Omental fat pad (tissue), 4 donors: ENCODE results near the gene PSORS1C1. TPM values are rescaled to one million over a fixed set of nuclear protein-coding genes. Genes with fewer than 3 reads are reported as not detected.
A peak's percentile ranks its signal among the peaks of the same experiment; 100 is the strongest.

Source experiments
- ATAC-seq: fragments of 150-250 bp; one replicate; pipeline ENCODE4 v1.9.1; 2016; ENCODE audit warnings: mild to moderate bottlenecking, moderate library complexity; ENCODE audit not compliant: low FRiP score
- DNase-seq: peaks from one replicate; pipeline ENCODE4 v3.0.0-alpha.2; 2019; ENCODE audit warnings: low spot score
- CTCF ChIP-seq, 3 donors: fragments of 450-650 bp; IDR thresholded peaks; one replicate each; pipeline ENCODE4 v1.5.1; 2016 to 2017; ENCODE audit warnings: antibody characterized with exemption in 3 of 3, mild to moderate bottlenecking in 3 of 3, moderate library complexity in 2 of 3
- total RNA-seq, 4 donors: library from RNA; depleted of rRNA; stranded (reverse); fragments of >200 nt; gene quantifications; one replicate each; pipeline ENCODE4 v1.1.0, GENCODE V29; 2016

The PSORS1C1 gene
- total RNA-seq, 4 donors from 2014 or later, result 0.60 to 1.3 (median 1.3) TPM

- no peak for TF ChIP-seq CTCF (IDR thresholded peaks at IDR 0.05)
- no peak for DNase-seq
- ATAC-seq, result no peak
Observed at GRCh38 chr6:31145386-31145785, 30.8 kb downstream of the PSORS1C1 start.

DNA sequence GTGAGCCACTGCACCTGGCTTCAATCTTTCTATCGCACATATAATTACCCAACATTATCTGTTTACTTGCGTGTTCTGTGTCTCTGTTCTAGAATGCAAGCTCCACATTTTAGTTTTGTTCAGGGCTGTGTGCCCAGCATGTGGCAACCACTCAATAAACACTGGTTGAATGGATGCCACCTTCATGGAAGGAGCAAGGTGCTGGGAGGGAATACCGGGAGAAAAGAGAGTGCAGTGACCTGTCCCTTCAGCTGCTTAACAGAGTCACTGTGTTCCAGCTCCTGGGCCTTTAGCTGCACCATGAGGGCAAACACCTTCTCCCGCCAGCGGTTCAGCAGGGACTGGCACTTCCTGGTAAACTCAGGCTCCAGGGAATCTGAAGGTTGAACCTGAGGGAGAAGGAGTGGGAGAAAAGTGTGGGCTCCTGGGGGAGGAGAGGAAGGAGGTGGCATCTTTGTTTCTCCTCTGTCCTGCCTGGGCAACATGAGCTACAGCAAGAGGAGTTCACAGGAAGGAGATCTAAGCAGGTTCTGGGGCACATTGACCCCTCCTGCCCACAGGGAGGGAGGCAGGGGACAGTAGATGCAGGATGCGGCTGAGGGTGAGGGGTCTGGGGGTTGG is 35.3 kb downstream of the PSORS1C1 start:
- ATAC-seq, result no peak
- no peak for TF ChIP-seq CTCF (IDR thresholded peaks at IDR 0.05)

GRCh38 chr6:31152781-31153180 is 38.2 kb downstream of the PSORS1C1 start:
- no peak for TF ChIP-seq CTCF (IDR thresholded peaks at IDR 0.05)
- ATAC-seq (no peak), DNase-seq (no peak)

More for the DNA sequence above, 35.3 kb downstream of the PSORS1C1 start:
- no peak for DNase-seq

DNA sequence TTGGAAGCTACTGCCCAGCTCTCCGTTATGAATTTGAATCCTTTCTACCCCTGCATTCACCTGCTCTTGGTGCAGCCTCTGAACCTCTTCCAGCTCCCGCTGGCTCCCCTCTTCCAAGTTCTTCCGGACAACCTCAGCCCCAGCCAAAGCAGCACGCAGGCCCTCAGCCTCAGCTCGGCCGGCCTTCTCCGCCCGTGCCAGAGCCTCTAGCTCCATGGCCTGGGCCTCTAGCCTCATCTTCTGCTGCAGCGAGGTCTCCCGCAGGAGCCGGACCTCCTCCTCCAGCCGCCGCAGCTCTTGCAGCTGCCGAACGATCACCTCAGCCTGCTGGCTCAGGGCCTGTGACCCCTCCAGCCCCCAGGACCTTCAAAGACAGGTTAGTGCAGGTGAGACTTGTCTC is 39.8 kb downstream of the PSORS1C1 start:
- ATAC-seq (no peak), DNase-seq (no peak)
- no peak for TF ChIP-seq CTCF (IDR thresholded peaks at IDR 0.05)

DNA sequence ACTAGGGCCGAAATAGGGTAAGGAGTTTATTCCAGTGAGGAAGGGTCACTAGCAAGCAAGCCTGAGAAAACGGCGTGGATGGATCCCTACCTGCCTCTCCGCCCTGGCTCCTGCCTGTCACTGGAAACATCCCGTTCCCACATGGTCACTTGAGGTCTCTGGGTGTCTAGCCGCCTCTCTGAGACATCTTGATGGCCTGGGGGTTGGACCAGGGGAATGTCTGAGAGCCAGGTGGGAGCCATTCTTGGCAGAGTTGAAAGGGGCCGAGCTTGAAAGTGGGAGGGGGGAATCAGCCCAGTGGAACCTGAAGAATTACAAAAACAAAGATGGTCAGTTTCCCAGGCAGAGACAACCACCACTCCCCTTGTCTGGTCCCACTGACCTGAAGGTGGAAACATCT is 42.0 kb downstream of the PSORS1C1 start:
- no peak for TF ChIP-seq CTCF (IDR thresholded peaks at IDR 0.05)
- ATAC-seq, result no peak
- DNase-seq, result no peak

DNA sequence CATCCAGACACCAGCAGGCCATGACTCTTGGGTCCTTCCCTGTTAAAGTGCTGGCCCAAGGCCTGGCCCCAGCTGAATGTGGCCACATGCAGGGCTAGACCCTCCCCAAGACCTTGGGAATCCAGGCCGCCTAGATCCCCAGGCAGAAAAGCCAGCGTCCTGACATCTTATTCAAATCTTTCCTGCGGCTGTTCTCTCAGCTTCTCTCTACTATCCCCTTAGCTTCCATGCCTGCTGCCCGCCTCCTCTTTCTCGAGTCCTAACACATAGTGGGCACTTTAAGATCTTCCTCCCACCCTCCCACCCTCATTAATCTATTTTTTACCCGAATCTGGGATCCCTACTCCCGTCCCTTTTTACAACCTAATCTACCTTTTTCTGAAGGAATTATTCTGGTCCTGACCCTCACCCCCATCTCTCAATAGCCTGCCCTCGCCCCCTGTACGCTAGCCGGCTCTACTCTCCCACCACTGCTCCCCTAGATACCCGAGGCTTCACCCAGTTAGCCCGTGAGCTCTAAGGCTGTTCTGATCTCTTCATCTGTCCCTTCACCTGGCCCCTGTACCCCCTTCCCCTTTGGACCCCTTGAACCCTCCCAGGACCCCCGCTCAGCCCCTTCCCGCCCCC is 43.0 kb downstream of the PSORS1C1 start, which contains the start of gene CCHCR1:
CCHCR1 (minus strand) TSS at position 290 of the 627 bp plus-strand sequence; CDS start at position 88, 202 bp downstream.
- ATAC-seq (peak; percentile 14), DNase-seq (no peak)
- no peak for TF ChIP-seq CTCF (IDR thresholded peaks at IDR 0.05)
